HG02970 (cell line): ENCODE measurements around the gene IRF1.

ENCODE experiments used
- ATAC-seq: cut with Tn5 transposase; IDR thresholded peaks from one replicate; pipeline ENCODE4 v1.9.1; 2021; ENCODE audit warnings: mild to moderate bottlenecking, moderate library complexity, moderate number of reproducible peaks; ENCODE audit not compliant: unreplicated experiment, low FRiP score

The IRF1 gene

DNA sequence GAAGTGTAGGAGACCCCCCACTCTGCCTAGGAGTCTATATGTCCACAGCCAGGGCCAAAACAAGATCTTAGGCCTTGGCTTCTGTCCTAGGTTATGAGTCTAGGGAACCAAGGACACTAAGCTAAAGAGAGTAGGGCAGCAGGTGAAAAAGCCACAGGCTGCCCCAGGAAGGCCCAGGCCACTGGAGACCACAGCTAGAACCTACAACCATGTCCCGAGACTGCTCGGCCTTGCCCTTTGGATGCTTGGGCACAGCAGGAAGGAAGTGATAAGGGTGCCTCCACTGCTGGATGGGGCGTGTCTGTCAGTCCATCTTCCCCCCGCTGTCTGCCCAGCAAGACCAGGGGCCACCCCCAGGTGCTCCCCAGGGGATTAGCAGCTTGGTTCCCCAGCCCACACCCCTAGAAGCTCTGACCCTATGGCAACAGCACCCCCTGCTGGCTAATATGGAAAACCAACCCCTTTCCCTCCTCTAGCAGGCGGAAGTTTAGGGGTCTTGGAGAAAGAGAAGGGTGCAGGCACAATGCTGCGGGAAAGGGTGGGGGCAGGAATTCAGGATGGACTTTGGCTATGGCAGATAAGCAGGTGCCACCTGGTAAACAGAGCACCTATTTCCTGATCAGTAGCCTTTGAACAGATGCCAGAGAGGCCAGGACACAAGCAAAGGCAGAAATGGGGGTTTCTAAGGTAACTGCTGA lies 10.5 kb upstream of the IRF1 start:
- ATAC-seq: peak; percentile 29

DNA sequence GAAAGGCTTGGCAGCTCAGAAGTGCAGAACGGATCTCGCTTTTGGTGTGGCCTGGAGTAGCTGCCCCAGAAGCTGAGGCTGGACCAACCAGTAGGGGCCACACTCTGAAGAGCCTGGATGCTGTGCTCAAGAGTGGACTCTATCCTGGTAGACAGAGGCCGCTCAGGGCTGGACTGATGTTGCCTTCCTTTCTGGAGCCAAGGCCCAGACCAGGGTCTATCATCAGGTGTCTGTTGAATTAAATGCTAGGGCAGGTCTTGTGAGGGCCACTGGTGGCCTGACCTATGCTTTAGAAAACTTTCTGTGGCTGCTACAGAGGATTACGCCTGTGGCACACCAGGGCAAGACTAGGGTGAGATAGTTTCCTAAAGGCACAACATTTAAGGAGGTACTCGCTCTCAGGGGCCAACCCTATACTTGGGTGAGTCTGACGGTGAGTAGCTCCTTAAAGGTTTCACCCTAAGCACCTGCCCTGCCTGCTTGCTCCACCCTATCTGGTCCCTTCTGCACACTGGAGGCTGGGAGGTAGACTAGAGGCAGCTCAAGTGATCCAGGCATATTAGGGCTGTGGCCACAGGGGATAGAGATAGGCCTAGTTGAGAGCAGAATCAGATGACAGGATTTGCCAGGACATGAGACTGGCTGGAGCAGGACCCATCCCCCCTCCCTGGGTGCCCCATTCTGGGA lies 9.8 kb upstream of the IRF1 start:
- ATAC-seq: no peak

DNA sequence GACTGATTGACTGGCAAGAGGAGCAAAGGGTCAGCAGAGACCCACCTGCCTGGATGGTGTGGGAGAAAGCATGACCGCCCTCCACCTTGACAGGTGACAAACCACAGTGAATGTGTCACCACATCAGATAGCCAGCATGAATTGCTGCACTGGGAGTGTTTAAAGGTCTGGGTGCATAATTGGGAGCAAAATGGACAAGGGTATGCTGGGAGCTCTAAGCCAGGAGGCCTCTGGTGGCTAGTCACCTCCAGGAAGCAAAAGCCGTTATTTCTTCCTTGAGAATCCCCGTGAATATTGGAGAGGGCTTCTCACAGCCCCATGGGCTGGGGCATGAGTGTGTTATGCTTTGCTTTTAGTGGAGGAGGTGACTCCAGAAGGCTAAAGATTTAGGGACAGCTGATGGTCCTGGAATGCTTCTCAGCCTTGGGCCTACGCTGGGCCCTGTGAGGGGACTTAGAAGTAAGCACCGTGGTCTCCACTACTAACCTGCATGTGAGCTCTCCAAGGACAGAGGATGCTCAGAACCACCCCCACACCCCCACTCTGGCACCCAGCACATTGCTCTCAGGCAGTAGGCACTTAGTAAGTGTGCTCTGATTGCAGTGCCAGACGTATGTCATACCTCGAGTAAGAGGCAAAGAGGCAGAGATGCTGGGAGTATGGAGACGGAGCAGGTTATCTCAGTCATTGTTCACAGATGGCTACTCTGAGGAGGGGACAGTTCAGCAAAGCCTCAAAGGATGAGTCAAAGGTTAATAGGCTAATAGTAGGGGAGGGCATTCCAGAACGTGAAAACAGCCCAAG lies 9.1 kb upstream of the IRF1 start:
- no peak for ATAC-seq

DNA sequence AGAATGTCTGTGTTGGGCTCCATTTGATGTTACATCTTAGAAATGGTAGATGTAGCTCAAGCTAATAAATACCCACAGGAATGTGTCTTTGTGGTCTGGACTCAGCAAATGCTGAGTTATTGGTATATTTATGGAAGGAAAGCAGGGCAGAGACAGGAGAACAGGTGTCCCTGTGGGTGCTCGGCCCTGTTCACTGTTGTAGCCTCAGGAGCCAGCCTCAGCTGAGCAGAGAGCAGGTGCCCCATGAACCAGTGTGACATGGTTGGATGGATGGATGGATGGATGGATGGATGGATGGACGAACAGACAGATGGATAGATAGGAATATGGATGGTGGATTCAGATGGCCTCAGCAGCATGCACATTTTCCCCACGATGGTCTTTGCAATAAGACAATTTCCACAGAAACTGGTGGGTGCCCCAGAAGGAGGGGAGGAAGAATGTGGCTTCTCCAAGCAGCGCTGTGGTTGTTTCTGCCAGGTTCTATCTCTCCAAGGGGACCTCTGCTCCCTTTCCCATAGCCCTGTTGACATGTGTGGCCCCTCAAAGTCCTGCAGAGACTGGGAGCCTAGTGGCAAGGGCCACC lies 8.2 kb upstream of the IRF1 start:
- ATAC-seq: no peak

DNA sequence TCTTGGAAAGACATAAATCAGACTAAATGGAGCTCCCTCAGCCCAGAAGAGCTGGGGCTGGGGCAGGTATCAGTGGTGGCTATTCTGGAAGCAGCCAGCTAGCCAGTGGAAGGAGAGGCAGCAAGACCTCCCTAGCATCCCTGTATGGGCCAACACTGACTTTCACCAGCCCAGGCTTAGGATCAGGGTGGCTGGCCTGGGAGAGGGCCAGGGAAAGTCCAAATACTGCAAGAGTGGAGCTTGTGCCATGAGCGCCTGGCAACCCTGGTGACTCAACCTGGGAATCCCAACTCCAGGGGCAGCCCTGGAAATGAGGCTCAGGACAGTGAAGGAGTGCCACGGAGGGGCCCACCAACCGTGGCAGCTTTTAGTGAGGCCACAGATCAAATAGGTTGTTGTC lies 7.6 kb upstream of the IRF1 start:
- no peak for ATAC-seq

DNA sequence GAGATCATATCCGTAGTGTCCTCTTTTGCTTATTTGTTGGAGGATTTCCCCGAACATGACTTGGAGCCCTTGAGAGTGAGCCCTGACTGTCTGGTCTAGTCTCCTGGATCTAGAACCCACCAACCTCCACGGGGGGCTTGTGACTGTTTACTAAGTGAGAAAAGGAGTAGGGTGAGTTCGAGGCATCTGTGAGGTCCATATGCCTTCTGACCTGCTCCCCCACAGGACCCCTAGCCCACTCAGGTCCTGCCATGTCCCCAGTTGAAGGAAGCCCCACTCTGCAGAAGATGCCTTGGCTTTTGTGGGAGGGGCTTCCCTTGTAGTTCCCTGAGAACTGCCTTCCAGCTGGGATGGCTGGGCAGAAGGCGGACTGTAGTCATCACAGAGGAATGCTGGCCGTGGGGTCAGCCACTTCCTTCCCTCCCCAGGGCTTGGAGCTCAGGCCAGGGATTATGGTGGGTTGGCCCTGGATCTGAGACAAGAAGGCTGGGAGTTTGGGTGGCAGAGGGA lies 7.0 kb upstream of the IRF1 start:
- ATAC-seq: no peak

DNA sequence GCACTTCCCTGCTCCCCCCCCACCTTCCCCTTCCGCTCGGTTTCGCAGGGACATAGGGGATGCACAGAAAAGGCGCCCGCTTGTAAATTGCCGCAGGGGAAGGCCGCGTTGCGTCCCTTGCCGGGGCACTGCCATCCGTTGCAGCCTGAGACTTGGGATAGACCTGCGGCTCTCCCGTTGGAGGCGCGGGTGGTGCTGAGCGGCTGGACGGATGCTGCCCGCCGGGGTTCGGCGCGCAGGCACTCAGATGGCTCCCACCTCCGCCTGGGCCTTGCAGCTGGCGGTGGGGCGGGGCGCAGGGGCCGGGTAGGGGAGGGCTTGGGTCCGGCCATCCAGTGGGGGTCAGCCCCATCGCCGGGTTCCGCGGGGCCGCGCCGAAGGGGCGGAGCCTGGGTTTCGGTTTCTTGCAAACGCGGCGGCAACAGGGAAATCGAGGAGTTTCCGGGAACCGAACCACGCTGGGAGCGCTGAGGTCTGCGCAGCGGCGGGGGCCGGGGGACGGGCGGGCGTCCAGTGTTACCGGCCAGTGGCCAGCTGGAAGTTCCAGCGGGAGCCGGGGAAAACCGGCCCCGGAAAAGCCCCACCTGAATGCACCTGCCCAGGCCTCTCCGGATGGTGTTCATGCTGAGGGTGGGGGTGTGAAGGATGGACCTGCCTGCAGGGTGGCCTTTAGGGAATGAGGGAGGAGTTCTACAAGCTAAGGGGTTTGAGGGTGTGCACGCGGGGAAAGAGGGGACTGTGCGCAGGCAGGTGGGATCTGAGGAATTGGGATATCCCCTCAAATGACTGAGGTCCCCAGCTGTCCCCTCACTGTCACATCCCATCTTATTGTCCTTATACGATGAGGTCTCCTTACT lies 6.3 kb upstream of the IRF1 start:
- ATAC-seq: peak; percentile 32

DNA sequence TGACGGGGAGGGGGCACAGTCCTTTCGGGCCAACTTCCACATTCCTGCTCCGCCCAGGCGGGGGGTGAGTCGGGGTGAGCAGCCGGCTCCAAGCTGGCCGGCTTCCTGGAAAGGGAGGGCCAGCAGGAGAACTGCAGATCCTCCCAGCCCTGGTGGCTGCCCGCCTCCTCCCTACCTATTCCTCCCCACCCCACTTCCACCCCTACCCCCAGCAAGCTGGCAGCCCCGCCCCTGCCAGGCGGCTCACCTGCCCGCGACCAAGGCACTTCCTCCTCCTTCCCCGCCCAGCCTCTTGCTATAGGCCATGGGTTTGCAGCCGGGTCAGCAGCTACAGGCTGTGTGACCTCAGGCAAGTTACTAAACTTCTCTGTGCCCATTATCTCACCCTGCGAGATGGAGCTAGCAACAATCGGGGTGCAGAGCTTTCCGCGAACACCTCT lies 5.6 kb upstream of the IRF1 start:
- ATAC-seq: no peak

DNA sequence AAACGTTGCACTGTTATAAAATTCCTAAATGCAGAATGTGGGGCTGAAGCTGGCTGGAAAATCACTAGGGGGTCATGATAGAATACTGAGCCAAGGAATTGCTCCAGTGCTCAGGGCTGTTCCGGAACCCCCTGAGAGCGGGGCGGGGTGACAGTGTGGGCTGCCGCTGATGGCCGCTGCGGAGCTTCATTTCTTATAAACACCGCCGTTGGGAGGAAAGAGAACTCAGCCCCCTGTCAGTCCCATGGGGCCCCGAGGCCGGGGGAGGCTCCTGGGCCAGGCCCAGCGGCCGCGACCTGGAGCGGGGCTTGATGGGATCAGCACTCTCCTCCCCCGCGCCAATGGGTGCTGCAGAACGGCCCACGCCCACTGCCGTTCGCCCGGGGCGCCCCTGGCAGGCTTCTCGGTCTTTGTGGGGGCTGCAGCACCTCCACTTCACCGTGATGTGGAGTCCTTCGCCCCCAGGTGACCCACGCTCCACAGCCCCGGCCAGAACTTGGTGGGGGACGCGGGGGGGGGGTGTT lies 5.2 kb upstream of the IRF1 start:
- ATAC-seq: no peak

DNA sequence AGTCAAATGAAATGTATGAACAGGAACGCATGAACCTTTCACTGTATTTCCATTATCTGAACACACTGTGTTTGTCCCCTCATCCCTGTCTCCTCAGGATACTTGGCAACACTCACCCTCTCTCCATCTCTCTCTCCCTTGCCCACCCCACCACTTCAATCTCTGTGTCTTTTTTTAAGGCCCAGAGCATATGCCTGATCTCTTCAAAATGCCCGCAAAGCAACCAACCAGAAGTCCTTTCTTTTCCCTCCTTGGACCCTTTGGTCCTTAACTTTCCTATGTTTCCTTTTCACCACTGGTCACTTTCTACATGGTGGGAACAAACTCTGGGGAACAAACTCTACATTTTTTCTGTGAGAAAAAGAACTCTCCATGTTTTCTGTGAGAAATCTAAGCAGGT lies 3.2 kb upstream of the IRF1 start:
- no peak for ATAC-seq

DNA sequence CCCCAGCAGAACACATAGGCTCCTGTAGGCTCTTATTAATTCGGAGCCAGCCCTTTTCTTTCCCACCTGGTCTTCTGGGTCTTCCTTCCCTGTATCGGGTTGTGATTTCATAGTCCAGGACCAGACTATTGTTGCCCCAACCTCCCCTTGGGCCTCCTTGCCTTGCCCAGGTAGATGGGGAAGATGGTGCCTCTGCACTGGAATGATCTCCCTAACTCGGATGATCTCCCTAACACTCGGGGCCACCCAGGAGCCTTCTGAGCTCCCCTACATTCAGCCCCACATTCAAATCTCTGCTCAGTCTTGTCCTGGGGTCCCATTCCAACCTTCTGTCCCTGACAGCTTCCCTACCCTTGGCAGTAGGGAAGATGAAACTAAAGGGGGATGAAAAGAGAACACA lies 2.7 kb upstream of the IRF1 start:
- ATAC-seq: no peak

DNA sequence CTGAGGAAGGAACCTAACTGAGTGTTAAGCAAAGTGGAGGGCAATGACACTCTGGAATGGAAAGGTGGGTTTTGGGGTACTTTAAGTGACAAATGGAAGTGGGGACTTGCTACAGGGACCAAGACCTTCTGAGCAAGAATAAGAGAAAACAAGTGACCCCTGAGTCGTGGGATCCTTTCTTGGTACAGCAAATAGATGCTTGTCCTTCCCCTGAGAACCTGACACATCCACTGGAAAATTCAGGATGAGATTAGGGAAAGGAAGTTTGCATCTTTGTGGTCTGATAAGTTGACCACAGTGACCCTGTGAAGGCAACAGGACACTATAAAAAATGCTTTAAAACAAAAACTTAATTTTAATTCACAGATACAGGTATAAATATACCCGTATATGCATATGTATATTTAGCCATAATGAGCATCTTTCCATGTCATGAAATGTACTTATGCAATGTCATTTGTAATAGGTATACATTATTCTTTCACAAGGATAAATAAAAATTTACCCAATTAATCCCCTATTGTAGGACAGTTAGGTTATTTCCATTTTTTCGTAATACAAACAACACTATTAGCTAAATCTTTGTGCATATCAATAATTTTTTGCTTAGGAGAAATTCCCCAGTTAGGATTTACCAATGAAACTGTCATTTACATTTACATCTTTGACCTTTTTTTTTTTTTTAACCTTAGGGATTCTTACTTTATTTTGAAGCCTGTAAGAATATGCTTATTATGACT lies 2.0 kb upstream of the IRF1 start:
- ATAC-seq: no peak

DNA sequence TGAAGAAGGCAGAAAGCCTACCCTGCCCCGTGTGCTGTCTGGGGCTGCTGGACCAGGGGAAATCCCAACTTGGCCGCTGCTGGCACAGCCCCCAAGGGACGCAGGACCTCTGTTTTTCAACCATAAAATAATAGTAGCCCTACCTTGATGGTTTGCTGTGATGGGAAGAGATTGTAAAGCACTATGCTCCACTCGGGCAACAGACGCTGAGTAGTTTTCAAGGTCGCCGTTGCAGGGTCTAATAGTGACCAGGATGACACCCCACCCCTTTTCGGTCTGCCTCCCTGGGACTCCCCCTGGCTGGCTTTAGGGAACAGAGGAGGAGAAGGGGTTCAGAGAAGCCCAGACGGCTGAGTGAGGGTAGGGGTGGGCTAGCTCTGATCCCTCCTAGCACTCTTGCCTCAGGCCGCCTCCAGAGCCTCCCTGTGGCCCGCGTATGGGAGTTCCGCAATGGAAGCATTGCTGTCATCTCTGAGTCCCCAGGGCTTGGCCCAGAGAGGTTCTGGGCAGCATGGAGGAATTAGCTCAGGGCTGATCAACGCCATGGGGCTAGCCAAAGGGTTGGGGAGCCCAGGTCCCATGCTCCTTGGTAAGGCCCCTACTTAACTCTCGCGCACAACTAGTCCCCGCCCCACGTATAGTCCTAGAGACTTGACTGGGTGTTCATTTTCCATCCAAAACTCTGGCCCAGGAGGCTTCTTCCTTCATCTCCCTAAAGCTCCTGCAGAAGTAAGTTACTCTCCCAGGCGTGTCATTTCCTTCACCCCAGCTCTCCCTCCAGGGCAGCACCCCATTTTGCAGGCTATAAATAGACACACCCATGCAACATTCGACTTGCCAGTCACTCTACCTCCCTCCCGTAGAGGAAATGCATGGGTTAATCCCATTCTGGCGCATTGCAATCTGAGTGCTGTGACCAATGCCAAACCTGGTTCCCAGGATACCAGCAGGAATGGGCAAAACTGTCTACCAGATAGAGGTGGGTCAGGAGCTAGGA lies 1.1 kb upstream of the IRF1 start:
- ATAC-seq: peak; percentile 17

DNA sequence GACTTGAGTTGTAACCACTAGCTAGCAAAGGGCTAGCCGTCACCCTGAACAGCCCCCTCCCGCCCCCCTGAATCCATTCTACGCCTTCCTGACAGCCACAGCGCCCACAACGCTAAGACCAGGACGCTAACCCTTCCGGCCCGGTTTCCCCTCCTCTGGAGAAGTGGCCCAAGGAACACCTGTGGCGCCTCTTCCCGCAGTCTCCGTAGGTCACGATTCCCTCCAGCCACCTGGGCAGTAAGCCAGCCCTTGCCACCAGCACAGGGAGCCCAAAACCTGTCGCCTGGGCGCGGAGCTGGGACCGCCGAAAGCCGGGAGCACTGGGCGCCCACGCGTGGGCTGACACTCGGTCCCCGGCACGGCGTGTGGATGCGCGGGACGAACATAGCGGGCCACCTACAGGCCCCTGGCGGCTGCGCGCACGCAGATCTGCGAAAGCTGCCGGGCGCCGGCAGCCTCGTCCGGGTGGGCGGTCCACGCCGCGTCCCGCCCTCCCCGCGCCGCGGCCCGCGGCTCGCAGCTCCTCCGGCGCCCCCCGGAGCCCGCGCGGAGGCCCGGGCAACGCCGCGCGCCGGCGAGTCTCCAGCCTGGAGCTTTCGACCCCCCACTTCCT lies 596 bp downstream of the IRF1 start:
- ATAC-seq: peak; percentile 23

DNA sequence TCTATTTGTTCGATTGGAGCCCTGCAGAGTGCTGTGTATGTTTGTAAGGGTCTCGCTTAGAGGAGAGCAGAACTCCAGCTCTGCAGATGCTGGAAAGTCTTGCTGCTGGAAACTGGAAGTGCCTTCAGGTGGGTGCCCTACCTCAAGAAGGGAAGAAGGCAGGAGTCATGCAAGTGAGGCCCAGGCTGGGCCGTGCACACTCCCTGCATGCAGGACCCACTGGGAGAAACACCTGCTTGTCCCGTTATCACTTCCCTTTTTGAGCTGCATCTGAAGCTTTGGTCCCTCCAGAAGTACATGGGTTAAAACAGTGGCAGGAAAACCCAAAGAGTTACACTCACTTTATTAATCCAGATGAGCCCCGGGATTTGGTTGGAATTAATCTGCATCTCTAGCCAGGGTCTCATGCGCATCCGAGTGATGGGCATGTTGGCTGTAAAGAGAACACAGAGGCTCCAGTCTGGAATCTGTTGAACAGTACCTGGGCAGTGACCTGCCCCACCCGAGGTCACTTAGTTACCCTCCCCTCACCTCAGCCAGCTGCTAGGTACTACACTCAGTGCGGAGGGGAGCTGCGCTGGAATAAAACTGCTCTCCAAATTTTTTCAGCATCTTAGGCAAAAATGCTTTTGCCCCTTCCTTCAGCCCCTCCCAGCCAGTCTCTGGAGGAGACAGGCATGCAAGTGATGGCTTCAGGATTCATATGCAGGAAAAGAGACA lies 1.4 kb downstream of the IRF1 start:
- ATAC-seq: no peak

DNA sequence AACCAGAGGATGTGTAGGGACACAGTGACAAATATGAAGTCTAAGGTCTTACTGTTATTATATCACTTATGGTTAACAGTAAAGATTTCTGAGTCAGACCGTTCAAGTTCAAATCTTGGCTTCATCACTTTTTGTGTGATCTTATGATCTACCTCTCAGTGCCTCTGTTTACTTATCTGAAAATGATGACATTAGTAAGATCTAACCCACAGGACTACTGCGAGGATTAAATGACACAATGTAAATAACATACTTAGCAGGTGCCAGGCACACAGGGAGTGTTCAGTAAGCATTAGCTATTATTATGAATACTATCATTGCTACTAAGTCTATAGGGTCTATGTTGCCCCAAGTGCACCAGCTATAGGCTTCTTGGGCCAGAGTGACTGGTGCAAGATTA lies 2.0 kb downstream of the IRF1 start:
- no peak for ATAC-seq
